Ovary (tissue), 9 donors: ENCODE measurements around the gene APC. TPM values are rescaled to one million over a fixed set of nuclear protein-coding genes. Genes with fewer than 3 reads are reported as not detected.

Source experiments
- DNase-seq, 5 donors: peaks; one replicate each; pipeline ENCODE4 v3.0.0-alpha.2; 2019 to 2020
- H3K27ac ChIP-seq, 2 donors: fragments of 200-600 bp; one replicate each; pipeline versions ENCODE4 v1.5.1 to v1.8.0; 2019 to 2022
- H3K27me3 ChIP-seq: fragments of 200-600 bp; one replicate; pipeline ENCODE4 v1.8.0; 2022
- H3K36me3 ChIP-seq: fragments of 200-600 bp; sonication (generic); one replicate; pipeline ENCODE4 v1.5.1; 2019
- H3K4me1 ChIP-seq: one replicate; pipeline ENCODE4 v1.8.1; 2013; ENCODE audit warnings: mild to moderate bottlenecking, moderate library complexity; ENCODE audit not compliant: insufficient read depth
- H3K4me3 ChIP-seq: fragments of 200-600 bp; sonication (generic); one replicate; pipeline ENCODE4 v1.5.1; 2017
- H3K9me3 ChIP-seq, 2 donors: fragments of 200-600 bp in 1 of 2; sonication (generic) in 1 of 2; one replicate each; pipeline versions ENCODE4 v1.5.1 to v1.8.1; 2013 to 2019; ENCODE audit warnings: mild to moderate bottlenecking in 1 of 2, moderate library complexity in 1 of 2
- EP300 ChIP-seq: sonication (generic); formaldehyde crosslinking; IDR thresholded peaks from one replicate; pipeline ENCODE4 v1.6.1; 2017; ENCODE audit warnings: antibody characterized with exemption
- POLR2A ChIP-seq: fragments of 450-650 bp; IDR thresholded peaks from one replicate; pipeline ENCODE4 v1.6.1; 2017; ENCODE audit warnings: antibody characterized with exemption, mild to moderate bottlenecking, moderate library complexity
- WGBS, 3 donors: extraction: QIAGEN DNeasy Blood & Tissue Kit in 1 of 3; methylation state at CpG; one replicate each; pipeline versions ENCODE4 v1.1.5 to v1.1.7; 2013 to 2017; 5-methylcytosine and 5-hydroxymethylcytosine counted together
- intact Hi-C, 4 donors: fragments of 100-400 bp; cut with DNase I; formaldehyde crosslinking; loops; one replicate each; pipeline versions ENCODE4 v1.11.0 to v1.15.1; 2022 to 2023
- polyA plus RNA-seq, 2 donors: library from polyadenylated mRNA; stranded (reverse); fragments of 200-250 nt in 1 of 2; fragments of 350-450 nt in 1 of 2; fragmentation: Illumina TruSeq in 1 of 2; extraction: RNeasy Lipid Tissue Mini Kit (QIAGEN cat#74804) in 1 of 2; gene quantifications; one replicate each; pipeline ENCODE4 v1.2.3, GENCODE V29; 2013 to 2014
- total RNA-seq, 7 donors: library from RNA; depleted of rRNA in 2 of 7; stranded (reverse); fragments of >200 nt in 2 of 7; fragmentation: NEBNext Ultra II Directional in 3 of 7; extraction: Animal tissue kit (Norgen Biotek cat#: 25700) in 3 of 7; gene quantifications; one replicate each; pipeline versions ENCODE4 v1.1.0 to v1.2.4, GENCODE V29; 2016 to 2023
- TF ChIP-seq, protein P1 (sequence below), 3 donors: fragments of 450-650 bp in 2 of 3; fragments of 200-600 bp in 1 of 3; IDR thresholded peaks; one replicate each; pipeline versions ENCODE4 v1.5.1 to v1.8.0; 2016 to 2022; ENCODE audit warnings: antibody characterized with exemption in 3 of 3, mild to moderate bottlenecking in 1 of 3
- donor health status: DM: no; HTN: no; CAD: no; lungs with moderate emphysema.
- donor health status: DM: no; HTN: no; CAD: no.
- donor health status: Bipolar disorder and iron deficiency.
- donor health status: DM: yes; HTN: yes; CAD: no.
- donor health status: DM: no; HTN: no; CAD: no.
- donor health status: DM: yes; HTN: yes; CAD: no.

APC gene
- total and polyA plus RNA-seq, 9 donors: 5.1 to 44.6 (median 33.2) TPM

DNA sequence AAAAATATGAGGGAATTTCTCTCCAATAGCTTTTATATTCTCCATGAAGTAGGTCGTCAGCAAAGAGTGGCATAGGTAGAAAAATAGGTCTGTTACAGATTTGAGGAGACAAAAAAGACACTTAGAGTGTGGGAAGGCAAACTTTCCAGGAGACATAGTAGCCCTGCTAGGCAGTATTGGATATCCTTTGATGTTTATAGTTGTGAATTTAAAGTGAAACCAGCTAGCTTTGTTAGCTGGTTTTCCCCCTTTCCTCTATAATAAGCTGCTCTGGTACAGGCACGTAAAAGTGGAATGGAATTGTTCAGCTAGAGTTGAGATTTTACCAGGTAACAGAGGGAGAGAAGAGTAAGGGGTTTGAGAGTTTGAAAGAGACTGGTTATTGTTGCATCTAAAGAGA, 17.1 kb upstream of the APC start:
- Histone ChIP-seq H3K36me3 (no peaks in the 10 kb centered on the region), H3K4me1 (no peaks in the 10 kb centered on the region), H3K27me3 (no peaks in the 10 kb centered on the region), H3K4me3 (no peak overlapping the region), H3K27ac (no peak overlapping the region), H3K9me3 (no peaks in the 10 kb centered on the region)
- DNase-seq: no peak
- 82 to 92% (median 88%) methylated on average over 2 of the region's 2 CpGs for WGBS, 3 donors
- no peak for TF ChIP-seq POLR2A
- no peak for TF ChIP-seq EP300
- TF ChIP-seq, protein P1, sequence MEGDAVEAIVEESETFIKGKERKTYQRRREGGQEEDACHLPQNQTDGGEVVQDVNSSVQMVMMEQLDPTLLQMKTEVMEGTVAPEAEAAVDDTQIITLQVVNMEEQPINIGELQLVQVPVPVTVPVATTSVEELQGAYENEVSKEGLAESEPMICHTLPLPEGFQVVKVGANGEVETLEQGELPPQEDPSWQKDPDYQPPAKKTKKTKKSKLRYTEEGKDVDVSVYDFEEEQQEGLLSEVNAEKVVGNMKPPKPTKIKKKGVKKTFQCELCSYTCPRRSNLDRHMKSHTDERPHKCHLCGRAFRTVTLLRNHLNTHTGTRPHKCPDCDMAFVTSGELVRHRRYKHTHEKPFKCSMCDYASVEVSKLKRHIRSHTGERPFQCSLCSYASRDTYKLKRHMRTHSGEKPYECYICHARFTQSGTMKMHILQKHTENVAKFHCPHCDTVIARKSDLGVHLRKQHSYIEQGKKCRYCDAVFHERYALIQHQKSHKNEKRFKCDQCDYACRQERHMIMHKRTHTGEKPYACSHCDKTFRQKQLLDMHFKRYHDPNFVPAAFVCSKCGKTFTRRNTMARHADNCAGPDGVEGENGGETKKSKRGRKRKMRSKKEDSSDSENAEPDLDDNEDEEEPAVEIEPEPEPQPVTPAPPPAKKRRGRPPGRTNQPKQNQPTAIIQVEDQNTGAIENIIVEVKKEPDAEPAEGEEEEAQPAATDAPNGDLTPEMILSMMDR (IDR thresholded peaks at IDR 0.05): no peak
- intact Hi-C loops: no loop called here

GRCh38 chr5:112724901-112725300, 12.8 kb upstream of the APC start:
- H3K27me3 ChIP-seq: no peaks in the 10 kb centered on the region
- no peak overlapping the region for H3K4me3 ChIP-seq
- intact Hi-C loops: no loop called here
- no peak overlapping the region for H3K27ac ChIP-seq
- H3K36me3 ChIP-seq: no peaks in the 10 kb centered on the region
- DNase-seq: no peak
- 91 to 93% (median 91%) methylated on average over 4 of the region's 4 CpGs for WGBS, 3 donors
- no peaks in the 10 kb centered on the region for H3K9me3 ChIP-seq
- TF ChIP-seq POLR2A (no peak), EP300 (no peak)
- TF ChIP-seq, protein P1 (IDR thresholded peaks at IDR 0.05): no peak
- H3K4me1 ChIP-seq: no peaks in the 10 kb centered on the region

DNA sequence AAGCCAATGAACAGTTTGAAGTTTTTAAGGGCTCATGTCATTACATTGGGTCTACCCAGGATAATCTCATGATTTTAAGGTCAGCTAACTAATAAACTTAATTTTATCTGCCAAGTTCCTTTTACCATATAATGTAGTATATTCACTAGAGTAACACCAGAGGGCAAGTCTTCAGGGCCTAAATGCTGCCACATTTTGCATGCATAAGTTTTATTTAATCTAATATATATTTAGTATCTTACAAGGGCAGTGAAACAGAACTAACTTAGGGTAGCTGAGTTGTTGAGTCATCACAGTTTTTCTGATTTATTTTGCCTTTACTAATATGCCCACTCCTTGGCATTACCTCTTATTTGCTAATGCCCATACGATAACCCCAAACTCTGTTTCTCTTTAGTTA, 8.1 kb upstream of the APC start:
- WGBS, 3 donors: 95 to 100% (median 97%) methylated on average over 1 of the region's 1 CpG
- intact Hi-C loops: no loop called here
- Histone ChIP-seq H3K36me3 (no peaks in the 10 kb centered on the region), H3K27me3 (no peaks in the 10 kb centered on the region), H3K9me3 (no peaks in the 10 kb centered on the region), H3K4me3 (no peak overlapping the region), H3K27ac (no peak overlapping the region), H3K4me1 (no peaks in the 10 kb centered on the region)
- DNase-seq: no peak
- TF ChIP-seq EP300 (no peak), POLR2A (no peak)
- TF ChIP-seq, protein P1 (IDR thresholded peaks at IDR 0.05): no peak

- intact Hi-C loops: no loop called here
- TF ChIP-seq POLR2A (no peak), EP300 (no peak)
- TF ChIP-seq, protein P1 (IDR thresholded peaks at IDR 0.05): no peak
- H3K27me3 ChIP-seq: no peaks in the 10 kb centered on the region
- H3K36me3 ChIP-seq: no peaks in the 10 kb centered on the region
- WGBS, 3 donors: 84 to 86% (median 86%) methylated on average over 5 of the region's 5 CpGs
- no peaks in the 10 kb centered on the region for H3K4me1 ChIP-seq
- no peak overlapping the region for H3K4me3 ChIP-seq
- H3K9me3 ChIP-seq: no peaks in the 10 kb centered on the region
- no peak overlapping the region for H3K27ac ChIP-seq
- DNase-seq: no peak
Measured at GRCh38 chr5:112732131-112732530, 5.6 kb upstream of the APC start.

DNA sequence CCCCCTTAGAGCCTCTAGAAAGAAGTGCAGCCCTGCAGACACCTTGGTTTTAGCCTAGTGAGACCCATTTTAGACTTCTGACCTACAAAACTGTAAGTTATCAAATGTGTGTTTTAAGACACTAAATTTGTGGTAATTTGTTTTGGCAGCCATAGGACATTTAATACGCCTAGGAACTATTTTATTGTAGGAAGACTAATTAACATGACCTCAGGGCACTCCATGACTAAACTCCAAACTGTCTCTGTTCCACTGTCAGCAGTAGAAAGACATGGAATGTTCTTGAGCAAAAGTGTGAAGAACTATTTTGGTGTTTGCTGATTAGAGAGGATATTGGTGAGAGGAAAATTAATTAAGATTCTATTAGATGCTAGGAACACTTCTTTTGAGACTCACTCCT, 4.1 kb upstream of the APC start:
- Histone ChIP-seq H3K27me3 (no peaks in the 10 kb centered on the region), H3K27ac (no peak overlapping the region), H3K36me3 (no peaks in the 10 kb centered on the region), H3K4me3 (no peak overlapping the region), H3K9me3 (no peaks in the 10 kb centered on the region), H3K4me1 (peaks cover 4% of the 10 kb centered on the region)
- WGBS, 3 donors: 92 to 97% (median 96%) methylated on average over 1 of the region's 1 CpG
- DNase-seq: no peak
- intact Hi-C loops: no loop called here
- TF ChIP-seq POLR2A (no peak), EP300 (no peak)
- TF ChIP-seq, protein P1 (IDR thresholded peaks at IDR 0.05): no peak
